Parathyroid adenoma (tissue), 2 donors: Measurements from ENCODE around the gene AKAP8.
A peak's percentile ranks its signal among the peaks of the same experiment; 100 is the strongest.

Source experiments
- H2AFZ ChIP-seq: fragments of 300-600 bp; sonication (generic); one replicate; pipeline ENCODE4 v1.7.0; 2017; ENCODE audit warnings: antibody characterized with exemption, mild to moderate bottlenecking
- H3K27ac ChIP-seq: fragments of 300-600 bp; sonication (generic); one replicate; pipeline ENCODE4 v1.7.0; 2017
- H3K27me3 ChIP-seq: fragments of 300-600 bp; sonication (generic); one replicate; pipeline ENCODE4 v1.7.0; 2017; ENCODE audit warnings: low read length; ENCODE audit not compliant: control insufficient read depth, insufficient read depth
- H3K36me3 ChIP-seq: fragments of 300-600 bp; sonication (generic); one replicate; pipeline ENCODE4 v1.7.0; 2017; ENCODE audit warnings: low read length; ENCODE audit not compliant: control insufficient read depth, insufficient read depth
- H3K4me1 ChIP-seq: fragments of 300-600 bp; sonication (generic); one replicate; pipeline ENCODE4 v1.7.0; 2017; ENCODE audit warnings: control low read depth
- H3K4me2 ChIP-seq: fragments of 300-600 bp; sonication (generic); one replicate; pipeline ENCODE4 v1.7.0; 2017; ENCODE audit warnings: low read length
- H3K4me3 ChIP-seq: fragments of 300-600 bp; sonication (generic); one replicate; pipeline ENCODE4 v1.7.0; 2017; ENCODE audit warnings: low read depth, low read length
- H3K79me2 ChIP-seq: fragments of 300-600 bp; sonication (generic); one replicate; pipeline ENCODE4 v1.7.0; 2017; ENCODE audit warnings: control low read depth
- H3K9ac ChIP-seq: fragments of 300-600 bp; sonication (generic); one replicate; pipeline ENCODE4 v1.7.0; 2017; ENCODE audit warnings: mild to moderate bottlenecking
- H3K9me3 ChIP-seq: fragments of 300-600 bp; sonication (generic); one replicate; pipeline ENCODE4 v1.7.0; 2017; ENCODE audit warnings: low read length; ENCODE audit not compliant: control insufficient read depth
- TF ChIP-seq, protein P1 (sequence below): fragments of 300-600 bp; sonication (generic); IDR thresholded peaks from one replicate; pipeline ENCODE4 v1.7.0; 2017; ENCODE audit warnings: antibody characterized with exemption, mild to moderate bottlenecking
- donor health status: primary hyperparathyroidism.

Gene AKAP8

DNA sequence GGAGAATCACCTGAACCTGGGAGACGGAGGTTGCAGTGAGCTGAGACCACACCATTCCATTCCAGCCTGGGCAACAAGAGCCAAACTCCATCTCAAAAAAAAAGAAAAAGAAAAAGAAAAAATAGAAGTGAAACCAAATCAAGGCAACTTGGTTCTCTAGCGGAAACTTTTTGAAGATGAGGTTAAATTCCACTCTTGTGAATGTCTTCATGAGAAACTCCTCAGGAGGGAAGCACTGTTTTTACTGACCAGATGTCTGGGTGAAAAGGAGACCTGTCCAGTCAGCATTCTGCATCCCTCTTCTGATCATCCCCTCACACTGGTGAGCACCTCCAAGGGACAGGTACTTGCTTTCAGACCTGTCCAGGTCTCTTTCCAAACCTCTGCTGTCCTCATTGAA, 63.1 kb downstream of the AKAP8 start:
- Histone ChIP-seq H3K4me3 (no peak overlapping the region), H3K27me3 (no peaks in the 10 kb centered on the region), H3K9me3 (no peaks in the 10 kb centered on the region), H3K36me3 (no peaks in the 10 kb centered on the region), H3K79me2 (peaks cover 82% of the 10 kb centered on the region), H2AFZ (no peak overlapping the region), H3K4me1 (peaks cover 56% of the 10 kb centered on the region), H3K9ac (no peak overlapping the region), H3K4me2 (peak overlapping the region; percentile 3), H3K27ac (no peak overlapping the region)
- TF ChIP-seq, protein P1, sequence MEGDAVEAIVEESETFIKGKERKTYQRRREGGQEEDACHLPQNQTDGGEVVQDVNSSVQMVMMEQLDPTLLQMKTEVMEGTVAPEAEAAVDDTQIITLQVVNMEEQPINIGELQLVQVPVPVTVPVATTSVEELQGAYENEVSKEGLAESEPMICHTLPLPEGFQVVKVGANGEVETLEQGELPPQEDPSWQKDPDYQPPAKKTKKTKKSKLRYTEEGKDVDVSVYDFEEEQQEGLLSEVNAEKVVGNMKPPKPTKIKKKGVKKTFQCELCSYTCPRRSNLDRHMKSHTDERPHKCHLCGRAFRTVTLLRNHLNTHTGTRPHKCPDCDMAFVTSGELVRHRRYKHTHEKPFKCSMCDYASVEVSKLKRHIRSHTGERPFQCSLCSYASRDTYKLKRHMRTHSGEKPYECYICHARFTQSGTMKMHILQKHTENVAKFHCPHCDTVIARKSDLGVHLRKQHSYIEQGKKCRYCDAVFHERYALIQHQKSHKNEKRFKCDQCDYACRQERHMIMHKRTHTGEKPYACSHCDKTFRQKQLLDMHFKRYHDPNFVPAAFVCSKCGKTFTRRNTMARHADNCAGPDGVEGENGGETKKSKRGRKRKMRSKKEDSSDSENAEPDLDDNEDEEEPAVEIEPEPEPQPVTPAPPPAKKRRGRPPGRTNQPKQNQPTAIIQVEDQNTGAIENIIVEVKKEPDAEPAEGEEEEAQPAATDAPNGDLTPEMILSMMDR = no peak

DNA sequence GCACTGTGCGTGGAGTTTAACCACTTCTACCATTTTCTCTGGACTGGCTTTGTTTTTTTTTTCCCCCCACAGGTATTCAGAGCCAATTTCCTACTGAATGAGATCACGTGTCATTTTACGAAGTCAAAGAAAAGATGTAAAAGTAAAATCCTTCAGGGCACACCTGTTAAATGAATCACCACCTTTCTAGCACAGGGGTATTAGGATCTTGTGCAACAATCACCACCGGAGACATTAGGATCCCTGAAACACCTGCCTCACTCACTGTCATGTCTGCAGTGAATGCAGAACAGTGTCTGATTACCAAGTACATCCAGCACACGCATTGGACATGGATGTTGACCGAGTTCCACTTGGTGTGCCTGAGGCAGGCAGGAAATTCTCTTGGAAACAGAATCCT, 64.5 kb downstream of the AKAP8 start:
- H3K27ac ChIP-seq = no peak overlapping the region
- TF ChIP-seq, protein P1 = no peak
- no peak overlapping the region for H3K4me2 ChIP-seq
- no peak overlapping the region for H2AFZ ChIP-seq
- H3K36me3 ChIP-seq = no peaks in the 10 kb centered on the region
- no peak overlapping the region for H3K9ac ChIP-seq
- no peaks in the 10 kb centered on the region for H3K9me3 ChIP-seq
- H3K4me3 ChIP-seq = no peak overlapping the region
- H3K79me2 ChIP-seq = peaks cover 83% of the 10 kb centered on the region
- peaks cover 45% of the 10 kb centered on the region for H3K4me1 ChIP-seq
- no peaks in the 10 kb centered on the region for H3K27me3 ChIP-seq

DNA sequence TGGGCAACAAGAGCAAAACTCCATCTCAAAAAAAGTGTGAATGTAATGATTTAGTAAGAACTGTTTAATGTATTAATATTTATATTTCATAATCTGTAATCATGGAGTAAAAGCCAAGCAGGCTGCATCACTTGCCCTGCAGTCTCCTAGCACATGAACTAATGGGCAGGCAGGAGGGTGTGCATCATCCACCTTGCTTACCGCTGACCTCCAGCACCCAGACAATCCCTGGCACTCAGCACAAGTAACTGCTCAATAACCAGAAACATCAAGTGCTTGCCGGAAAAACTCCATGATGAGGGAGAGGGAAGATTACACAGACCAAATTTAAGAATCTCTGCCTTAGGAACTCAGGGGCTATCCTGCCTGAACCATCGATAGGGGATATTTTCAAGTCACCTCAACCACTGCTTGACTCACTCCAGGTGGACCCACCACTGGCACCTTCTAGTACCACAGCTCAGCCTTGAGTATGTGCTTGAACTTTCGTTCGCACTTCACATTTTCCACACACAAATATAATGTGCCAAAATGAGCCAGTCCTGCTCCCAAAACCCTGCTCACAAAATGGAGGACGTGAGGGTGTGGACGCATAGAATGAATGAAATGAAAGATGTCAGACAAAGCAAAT, 65.8 kb downstream of the AKAP8 start:
- Histone ChIP-seq H3K4me3 (no peak overlapping the region), H3K4me1 (peaks cover 38% of the 10 kb centered on the region), H2AFZ (no peak overlapping the region), H3K4me2 (peak overlapping the region; percentile 1), H3K79me2 (peaks cover 75% of the 10 kb centered on the region), H3K36me3 (no peaks in the 10 kb centered on the region), H3K27me3 (no peaks in the 10 kb centered on the region), H3K27ac (no peak overlapping the region), H3K9ac (no peak overlapping the region), H3K9me3 (no peaks in the 10 kb centered on the region)
- TF ChIP-seq, protein P1 = no peak

DNA sequence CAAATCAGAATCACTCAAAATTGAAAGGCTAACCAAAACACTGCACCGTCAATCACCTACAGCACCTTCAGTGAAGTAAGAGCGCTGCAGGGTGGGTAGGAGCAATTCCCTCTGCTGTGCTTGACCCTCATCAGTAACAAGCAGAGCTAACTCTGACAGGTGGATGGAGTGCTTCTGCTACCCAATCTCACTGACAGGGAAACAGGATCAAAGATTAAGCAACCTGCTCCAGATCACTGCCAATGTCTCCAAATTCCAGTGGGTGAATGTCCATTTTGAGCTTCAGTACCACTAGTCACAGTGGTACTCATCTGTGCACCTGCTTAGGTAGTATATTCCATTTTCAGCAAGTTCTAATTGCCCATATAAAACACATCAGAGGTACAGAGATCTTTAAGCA, 72.4 kb downstream of the AKAP8 start:
- Histone ChIP-seq H3K4me2 (no peak overlapping the region), H3K36me3 (no peaks in the 10 kb centered on the region), H3K4me1 (peaks cover 37% of the 10 kb centered on the region), H3K27ac (no peak overlapping the region), H3K9me3 (no peaks in the 10 kb centered on the region), H3K9ac (no peak overlapping the region), H2AFZ (no peak overlapping the region), H3K79me2 (peaks cover 80% of the 10 kb centered on the region), H3K4me3 (no peak overlapping the region), H3K27me3 (no peaks in the 10 kb centered on the region)
- TF ChIP-seq, protein P1 = no peak
